SU-DHL-6 (cell line): ENCODE results near the gene MCU.

Experiments
- H2AFZ ChIP-seq: fragments of 200-600 bp; sonication (generic); 2 replicates; pipeline ENCODE4 v1.6.1; 2014; ENCODE audit warnings: low read depth, mild to moderate bottlenecking, moderate library complexity, mixed read lengths, antibody characterized with exemption, low read length; ENCODE audit not compliant: severe bottlenecking
- H3F3A ChIP-seq: fragments of 200-600 bp; shearing (Covaris generic); 2 replicates; pipeline ENCODE4 v1.6.0; 2016; ENCODE audit warnings: antibody characterized with exemption, mild to moderate bottlenecking; ENCODE audit not compliant: insufficient read depth
- H3K27ac ChIP-seq: fragments of 200-600 bp; sonication (generic); 2 replicates; pipeline ENCODE4 v1.5.1; 2016; ENCODE audit warnings: low read depth, mild to moderate bottlenecking, low read length, moderate library complexity, mixed read lengths
- H3K27me3 ChIP-seq: fragments of 200-600 bp; sonication (generic), shearing (Covaris generic); 2 replicates; pipeline ENCODE4 v1.6.0; 2014; ENCODE audit warnings: mild to moderate bottlenecking, low read length
- H3K36me3 ChIP-seq: fragments of 200-600 bp; sonication (generic); 2 replicates; pipeline ENCODE4 v1.6.1; 2014; ENCODE audit warnings: mild to moderate bottlenecking, low read length, mixed read lengths
- H3K4me2 ChIP-seq: fragments of 300-600, 200-600 bp; shearing (Covaris generic), sonication (generic); 2 replicates; pipeline ENCODE4 v1.6.0; 2014; ENCODE audit warnings: low read length, low read depth, mild to moderate bottlenecking; ENCODE audit not compliant: poor library complexity, severe bottlenecking
- H3K4me3 ChIP-seq: fragments of 200-600 bp; sonication (generic); 2 replicates; pipeline ENCODE4 v1.5.1; 2014; ENCODE audit warnings: antibody characterized with exemption, low read length, mild to moderate bottlenecking, mixed read lengths; ENCODE audit not compliant: insufficient read depth, poor library complexity, severe bottlenecking
- H3K79me2 ChIP-seq: fragments of 200-600 bp; sonication (generic); 2 replicates; pipeline ENCODE4 v1.6.1; 2014; ENCODE audit warnings: mild to moderate bottlenecking, low read length, moderate library complexity; ENCODE audit not compliant: insufficient read depth
- H3K9ac ChIP-seq: fragments of 200-600 bp; sonication (generic); 2 replicates; pipeline ENCODE4 v1.7.0; 2014; ENCODE audit warnings: mild to moderate bottlenecking, low read length
- H3K9me2 ChIP-seq: fragments of 200-600 bp; sonication (generic); replicated peaks from 2 replicates; pipeline ENCODE4 v1.6.1; 2014; ENCODE audit warnings: low read length; ENCODE audit not compliant: insufficient read depth
- H3K9me3 ChIP-seq: fragments of 200-600 bp; sonication (generic); 2 replicates; pipeline ENCODE4 v1.6.1; 2014; ENCODE audit warnings: low read length, mixed read lengths; ENCODE audit not compliant: insufficient read depth
- H4K20me1 ChIP-seq: fragments of 200-600 bp; sonication (generic); 2 replicates; pipeline ENCODE4 v1.6.1; 2014; ENCODE audit warnings: low read depth, mild to moderate bottlenecking, antibody characterized with exemption, low read length, moderate library complexity, mixed read lengths
- CTCF ChIP-seq: fragments of 200-600 bp; sonication (generic); IDR thresholded peaks from one replicate; pipeline ENCODE4 v1.5.1; 2017; ENCODE audit warnings: antibody characterized with exemption, mild to moderate bottlenecking, low read length, moderate library complexity; ENCODE audit not compliant: insufficient read depth, poor library complexity, severe bottlenecking
- EZH2phosphoT487 ChIP-seq: fragments of 200-600 bp; sonication (generic), shearing (Covaris generic); conservative IDR thresholded peaks from 2 replicates; pipeline ENCODE4 v1.6.1; 2018; ENCODE audit warnings: mild to moderate bottlenecking, antibody characterized with exemption, low read length, moderate library complexity, mixed read lengths

The MCU gene

GRCh38 chr10:72729528-72729927 lies 37.6 kb downstream of the MCU start:
- no peak overlapping the region for H3K4me2 ChIP-seq
- H3K36me3 ChIP-seq = no peaks in the 10 kb centered on the region
- no peaks in the 10 kb centered on the region for H3K9me2 ChIP-seq
- no peaks in the 10 kb centered on the region for H3K27me3 ChIP-seq
- no peak overlapping the region for H2AFZ ChIP-seq
- no peak overlapping the region for H3K9ac ChIP-seq
- no peak overlapping the region for H3K4me3 ChIP-seq
- H4K20me1 ChIP-seq = no peaks in the 10 kb centered on the region
- H3K27ac ChIP-seq = no peak overlapping the region
- no peaks in the 10 kb centered on the region for H3K79me2 ChIP-seq
- no peak for TF ChIP-seq EZH2phosphoT487
- TF ChIP-seq CTCF = no peak
- no peaks in the 10 kb centered on the region for H3K9me3 ChIP-seq
- H3F3A ChIP-seq = no peaks in the 10 kb centered on the region

- Histone ChIP-seq H3K27ac (no peak overlapping the region), H4K20me1 (no peaks in the 10 kb centered on the region), H3K9me3 (no peaks in the 10 kb centered on the region), H3F3A (no peaks in the 10 kb centered on the region), H3K36me3 (no peaks in the 10 kb centered on the region), H3K4me2 (no peak overlapping the region), H3K9ac (no peak overlapping the region), H3K79me2 (no peaks in the 10 kb centered on the region), H3K27me3 (no peaks in the 10 kb centered on the region), H3K4me3 (no peak overlapping the region), H2AFZ (no peak overlapping the region), H3K9me2 (no peaks in the 10 kb centered on the region)
- TF ChIP-seq EZH2phosphoT487 (no peak), CTCF (no peak)
These were observed 38.5 kb downstream of the MCU start for GRCh38 chr10:72730479-72730878.

GRCh38 chr10:72731916-72732419 lies 40.0 kb downstream of the MCU start:
- TF ChIP-seq EZH2phosphoT487 = no peak
- no peak for TF ChIP-seq CTCF
- no peaks in the 10 kb centered on the region for H3K79me2 ChIP-seq

More at GRCh38 chr10:72731916-72732419, 40.0 kb downstream of the MCU start:
- H3F3A ChIP-seq = no peaks in the 10 kb centered on the region
- no peak overlapping the region for H3K4me2 ChIP-seq
- no peaks in the 10 kb centered on the region for H3K27me3 ChIP-seq
- no peak overlapping the region for H3K4me3 ChIP-seq
- no peaks in the 10 kb centered on the region for H3K36me3 ChIP-seq
- no peaks in the 10 kb centered on the region for H3K9me3 ChIP-seq
- H2AFZ ChIP-seq = no peak overlapping the region
- no peak overlapping the region for H3K27ac ChIP-seq
- H4K20me1 ChIP-seq = no peaks in the 10 kb centered on the region
- H3K9me2 ChIP-seq = no peaks in the 10 kb centered on the region
- H3K9ac ChIP-seq = no peak overlapping the region
